Measurements from ENCODE around the gene ABL2.

DNA sequence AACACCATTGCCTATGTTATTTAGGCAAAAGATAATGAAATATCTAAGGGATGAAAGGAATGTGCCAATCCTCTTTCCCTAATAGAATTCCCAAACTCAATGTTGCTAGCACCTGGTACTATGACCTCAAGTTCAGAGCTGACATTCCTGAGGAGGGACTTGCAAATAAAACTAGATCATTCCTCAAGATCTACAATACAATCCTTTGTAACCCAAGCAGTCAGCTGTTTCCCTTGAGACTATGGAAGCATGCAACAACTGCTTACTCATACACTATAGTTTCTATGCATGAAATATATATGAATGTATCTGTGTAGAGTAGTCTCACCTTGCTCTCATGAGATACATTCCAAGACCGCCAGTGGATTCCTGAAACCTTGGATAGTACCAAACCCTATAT, 65.0 kb downstream of the ABL2 start:
- TF ChIP-seq, protein P1, sequence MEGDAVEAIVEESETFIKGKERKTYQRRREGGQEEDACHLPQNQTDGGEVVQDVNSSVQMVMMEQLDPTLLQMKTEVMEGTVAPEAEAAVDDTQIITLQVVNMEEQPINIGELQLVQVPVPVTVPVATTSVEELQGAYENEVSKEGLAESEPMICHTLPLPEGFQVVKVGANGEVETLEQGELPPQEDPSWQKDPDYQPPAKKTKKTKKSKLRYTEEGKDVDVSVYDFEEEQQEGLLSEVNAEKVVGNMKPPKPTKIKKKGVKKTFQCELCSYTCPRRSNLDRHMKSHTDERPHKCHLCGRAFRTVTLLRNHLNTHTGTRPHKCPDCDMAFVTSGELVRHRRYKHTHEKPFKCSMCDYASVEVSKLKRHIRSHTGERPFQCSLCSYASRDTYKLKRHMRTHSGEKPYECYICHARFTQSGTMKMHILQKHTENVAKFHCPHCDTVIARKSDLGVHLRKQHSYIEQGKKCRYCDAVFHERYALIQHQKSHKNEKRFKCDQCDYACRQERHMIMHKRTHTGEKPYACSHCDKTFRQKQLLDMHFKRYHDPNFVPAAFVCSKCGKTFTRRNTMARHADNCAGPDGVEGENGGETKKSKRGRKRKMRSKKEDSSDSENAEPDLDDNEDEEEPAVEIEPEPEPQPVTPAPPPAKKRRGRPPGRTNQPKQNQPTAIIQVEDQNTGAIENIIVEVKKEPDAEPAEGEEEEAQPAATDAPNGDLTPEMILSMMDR (IDR thresholded peaks at IDR 0.05; ENCODE audit: low read depth, low read length), result no peak
- no peak for TF ChIP-seq POLR2A (IDR thresholded peaks at IDR 0.05; ENCODE audit: extremely low read depth, insufficient read length)
- TF ChIP-seq, protein P2, sequence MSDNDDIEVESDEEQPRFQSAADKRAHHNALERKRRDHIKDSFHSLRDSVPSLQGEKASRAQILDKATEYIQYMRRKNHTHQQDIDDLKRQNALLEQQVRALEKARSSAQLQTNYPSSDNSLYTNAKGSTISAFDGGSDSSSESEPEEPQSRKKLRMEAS (IDR thresholded peaks at IDR 0.05; ENCODE audit: low read depth, low read length), result no peak
